ENCODE data around the gene ZDHHC3.

Gene ZDHHC3, protein sequence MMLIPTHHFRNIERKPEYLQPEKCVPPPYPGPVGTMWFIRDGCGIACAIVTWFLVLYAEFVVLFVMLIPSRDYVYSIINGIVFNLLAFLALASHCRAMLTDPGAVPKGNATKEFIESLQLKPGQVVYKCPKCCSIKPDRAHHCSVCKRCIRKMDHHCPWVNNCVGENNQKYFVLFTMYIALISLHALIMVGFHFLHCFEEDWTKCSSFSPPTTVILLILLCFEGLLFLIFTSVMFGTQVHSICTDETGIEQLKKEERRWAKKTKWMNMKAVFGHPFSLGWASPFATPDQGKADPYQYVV

DNA sequence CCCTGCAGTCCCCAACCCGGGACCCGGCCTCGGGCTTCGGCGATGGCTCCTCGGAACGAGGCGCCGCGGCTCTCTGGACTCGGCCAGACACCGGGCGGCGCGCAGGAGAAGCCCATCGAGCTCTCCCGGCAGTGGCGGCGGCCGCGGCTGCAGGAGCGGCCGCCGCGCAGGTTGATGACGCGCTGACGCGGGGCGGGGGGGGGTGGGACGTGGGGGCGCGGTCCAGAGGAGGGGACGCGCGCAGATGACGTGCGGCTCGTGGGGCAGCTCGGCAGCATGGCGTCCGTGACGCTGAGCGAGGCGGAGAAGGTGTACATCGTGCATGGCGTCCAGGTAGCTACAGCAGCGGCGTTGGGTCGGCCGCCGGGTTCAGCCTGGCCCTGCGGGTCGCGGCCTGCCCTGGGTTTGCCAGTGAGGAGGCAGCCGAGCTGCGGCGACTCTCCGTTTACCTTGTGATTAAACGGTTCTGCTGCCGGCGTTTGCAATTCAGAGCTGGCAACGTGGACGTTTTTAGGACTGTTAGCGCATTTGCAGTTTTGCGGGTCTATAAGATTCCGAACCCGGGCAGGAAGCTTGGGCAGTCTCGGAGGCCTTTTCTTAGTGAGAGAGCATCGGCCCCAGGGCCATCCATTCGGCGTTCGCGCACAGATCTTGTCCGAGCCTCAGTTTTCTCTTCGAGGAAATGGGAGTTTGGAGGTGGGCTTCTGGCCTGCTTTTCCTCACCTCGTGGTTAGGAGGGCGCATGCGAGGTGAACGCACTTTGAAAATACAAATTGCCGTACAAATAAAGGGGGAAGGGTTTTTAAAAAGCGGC, at the start of gene ZDHHC3, which contains the start of gene EXOSC7:
TSS of gene ZDHHC3 (minus strand) at position 173 of the 814 bp plus-strand sequence. CDS start 16,738 bp downstream, outside the sequence.
TSS of gene EXOSC7 (plus strand) at position 243 of the 814 bp plus-strand sequence. CDS start at position 277, 34 bp downstream.
- peak; percentile 72 for DNase-seq

DNA sequence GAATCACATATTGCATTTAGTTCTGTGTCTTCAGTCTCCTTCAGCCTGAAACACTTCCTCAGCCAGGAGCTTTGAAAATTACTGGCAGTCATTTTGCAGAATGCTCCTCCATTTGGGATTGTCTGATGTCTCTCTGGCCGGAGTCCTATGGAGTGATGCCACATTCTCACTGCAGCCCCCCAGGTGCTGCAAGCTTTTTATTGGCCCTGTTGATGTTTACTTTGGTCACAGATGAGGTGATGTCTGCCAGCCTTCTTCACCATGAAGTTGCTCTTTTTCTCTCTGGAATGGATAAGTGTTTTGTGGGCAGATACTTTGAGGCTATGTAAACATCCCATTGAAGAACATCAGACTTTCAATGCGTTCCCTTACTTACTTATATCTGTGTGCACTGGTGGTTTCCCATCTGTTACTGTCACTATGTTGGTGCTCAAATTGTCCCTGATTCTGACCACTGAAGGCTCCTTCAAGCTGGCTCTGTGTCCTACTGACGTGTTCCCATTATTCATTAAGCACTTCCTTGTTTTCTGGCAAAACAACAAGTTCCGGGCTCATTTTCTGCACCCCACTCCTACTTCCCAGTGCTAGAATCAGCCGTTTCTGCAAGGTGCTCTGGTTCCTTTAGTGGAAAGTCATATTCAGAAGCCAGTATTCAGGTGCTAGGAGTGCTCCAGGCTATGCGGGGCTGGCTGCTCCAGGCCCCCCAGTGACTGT, 48.7 kb upstream of the ZDHHC3 start:
- DNase-seq, result no peak

DNA sequence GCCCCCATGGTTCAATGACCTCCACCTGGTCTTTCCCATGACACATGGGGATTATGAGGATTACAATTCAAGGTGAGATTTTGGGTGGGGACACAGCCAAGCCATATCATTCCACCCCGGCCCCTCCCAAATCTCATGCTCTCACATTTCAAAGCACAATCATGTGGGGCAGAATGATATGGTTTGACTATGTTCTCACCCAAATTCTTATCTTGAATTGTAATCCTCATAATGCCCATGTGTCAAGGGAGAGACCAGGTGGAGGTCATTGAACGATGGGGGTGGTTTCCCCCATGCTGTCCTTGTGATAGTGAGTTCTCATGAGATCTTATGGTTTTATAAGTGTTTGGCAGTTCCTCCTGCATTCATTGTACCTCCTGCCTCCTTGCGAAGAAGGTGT, 47.7 kb upstream of the ZDHHC3 start:
- DNase-seq, result no peak

DNA sequence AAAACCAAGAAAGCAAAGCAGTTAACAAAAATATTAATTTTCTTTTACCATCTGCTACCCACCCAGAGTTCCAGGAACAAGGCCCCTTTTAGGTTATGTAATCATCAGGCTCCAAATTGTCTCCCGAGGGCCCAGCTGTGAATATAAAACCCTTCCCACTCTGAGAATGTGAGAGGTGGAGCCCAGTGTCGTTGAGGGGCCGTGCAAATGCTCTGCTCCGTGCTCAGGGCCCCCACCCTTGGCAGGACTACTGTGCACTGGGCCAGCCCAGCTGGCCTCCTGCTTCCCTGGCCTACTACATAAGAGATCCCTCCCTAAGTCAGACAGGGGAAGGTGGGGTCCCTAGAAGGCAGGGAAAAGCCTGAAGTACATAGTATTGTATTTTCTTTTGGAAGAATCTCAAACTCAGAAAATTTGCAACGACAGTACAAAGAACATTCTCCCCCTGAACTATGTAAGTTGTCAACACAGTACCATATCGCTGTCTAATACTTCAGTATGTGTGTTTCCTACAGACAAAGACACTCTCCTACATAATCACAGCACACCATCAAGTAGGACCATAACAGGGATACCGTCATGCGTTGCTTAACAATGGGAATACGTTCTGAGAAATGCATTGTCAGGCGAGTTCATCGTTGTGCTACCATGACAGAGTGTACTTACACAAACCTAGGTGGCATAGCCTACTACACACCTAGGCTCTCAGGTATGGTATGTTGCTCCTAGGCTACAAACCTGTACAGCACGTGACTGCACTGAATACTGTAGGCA, 45.7 kb upstream of the ZDHHC3 start:
- no peak for DNase-seq

DNA sequence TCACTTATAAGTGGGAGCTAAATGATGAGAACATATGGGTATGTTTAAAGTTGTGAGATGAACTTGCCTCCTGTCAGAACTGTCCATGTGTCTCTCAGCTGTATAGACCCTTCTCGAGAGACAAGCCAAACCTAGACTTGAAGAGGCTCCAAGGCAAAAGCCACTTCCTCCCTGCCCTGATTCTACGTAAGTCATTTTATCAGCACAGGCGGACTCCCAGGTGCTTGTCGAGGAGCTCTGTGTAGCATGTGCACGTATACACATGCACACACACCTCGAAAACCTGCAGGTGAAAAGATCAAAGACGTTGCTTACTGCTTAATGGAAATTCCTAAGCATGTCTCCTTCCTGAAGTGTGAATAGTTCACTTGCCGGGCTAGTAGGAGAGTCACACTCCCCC, 44.6 kb upstream of the ZDHHC3 start:
- DNase-seq, result no peak

DNA sequence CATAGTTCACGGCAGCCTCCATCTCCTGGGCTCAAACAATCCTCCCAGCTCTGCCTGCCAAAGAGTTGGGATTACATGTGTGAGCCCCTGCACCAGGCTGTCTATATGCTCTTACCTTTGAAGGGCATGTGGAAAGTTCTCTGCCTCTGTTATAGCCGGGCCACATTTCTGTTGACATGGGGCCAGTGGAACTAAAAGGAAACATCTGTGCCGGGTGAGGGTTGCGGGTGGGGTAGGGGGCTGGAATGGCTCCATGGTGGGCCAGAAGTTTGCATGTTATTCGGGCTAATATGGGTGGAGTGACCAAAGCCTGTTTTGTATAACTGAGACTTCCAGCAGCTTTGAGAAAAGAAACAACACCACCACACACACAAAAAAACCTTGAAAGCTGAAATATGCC, 41.8 kb upstream of the ZDHHC3 start:
- DNase-seq, result no peak

DNA sequence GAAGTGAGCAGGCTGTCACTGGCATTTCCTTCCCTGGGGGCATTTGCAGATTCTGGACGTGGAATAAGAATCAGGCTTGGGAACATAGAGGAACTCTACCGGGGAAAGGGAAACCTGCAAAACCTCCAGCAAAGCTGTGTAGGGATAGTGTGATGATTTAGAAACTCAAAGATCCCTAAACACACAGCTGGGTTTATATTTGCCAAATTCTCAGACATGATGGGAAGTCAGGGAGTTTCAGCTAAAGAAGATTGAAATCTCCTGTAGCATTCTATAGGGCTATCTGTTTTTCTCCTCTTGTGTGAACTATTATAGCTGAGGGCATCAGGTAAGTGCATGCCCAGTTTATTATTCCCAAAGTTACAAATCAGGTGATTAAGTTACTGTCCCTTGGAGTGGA, 40.9 kb upstream of the ZDHHC3 start:
- no peak for DNase-seq

DNA sequence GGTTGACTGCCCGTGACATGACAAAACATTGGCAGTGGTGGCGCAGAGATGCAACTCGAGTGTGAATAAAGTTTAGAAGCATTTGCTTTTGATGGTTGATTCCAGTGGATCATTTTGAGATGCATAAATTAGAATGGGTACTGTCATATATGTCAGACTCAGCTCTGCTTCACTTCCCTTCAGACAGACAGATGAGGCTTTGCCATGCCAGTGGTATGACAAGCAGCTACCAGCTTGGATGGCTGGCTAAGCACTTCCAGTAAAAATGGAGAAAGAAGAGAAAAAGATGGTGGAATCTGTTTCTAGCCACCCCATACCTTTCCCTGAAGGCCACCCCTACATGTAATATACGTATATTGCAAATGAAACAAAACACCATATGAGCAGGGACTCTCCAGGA, 36.6 kb upstream of the ZDHHC3 start:
- no peak for DNase-seq

DNA sequence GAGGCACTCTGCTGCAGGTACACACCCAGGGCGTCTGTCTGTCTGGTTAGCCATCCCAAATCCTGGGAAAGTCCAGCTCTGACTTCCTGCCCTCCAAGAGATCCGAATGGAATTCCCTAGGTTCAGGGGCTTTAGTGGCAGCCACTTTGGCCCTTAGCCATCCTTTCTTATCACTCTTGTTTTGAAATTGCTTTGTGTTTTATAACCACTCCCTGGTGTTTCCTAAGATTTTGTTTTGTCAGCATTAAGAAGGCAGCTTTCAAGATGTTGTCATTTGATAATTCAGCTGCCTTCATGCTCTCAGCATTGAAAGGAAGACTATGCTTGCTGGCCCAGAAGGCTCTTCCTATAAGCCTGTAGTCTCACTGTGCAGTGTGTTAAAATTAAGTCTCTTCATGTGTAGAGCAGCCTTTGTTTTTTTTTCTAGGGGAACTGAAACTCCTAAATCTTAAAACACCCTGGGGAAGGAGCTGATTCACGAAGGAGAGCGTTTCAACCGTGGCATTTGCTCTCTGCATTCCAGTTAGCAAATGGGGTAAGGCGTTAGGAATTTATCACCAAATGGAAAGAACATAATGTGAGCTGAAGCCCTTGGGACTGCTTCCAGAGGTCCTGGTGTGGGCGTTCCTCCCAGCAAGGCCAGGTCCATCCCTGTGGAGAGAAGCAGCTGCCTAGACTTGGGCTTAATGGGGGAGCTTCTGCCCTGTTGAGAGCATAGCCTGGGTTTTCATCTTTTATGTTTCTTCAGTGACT, 36.0 kb upstream of the ZDHHC3 start:
- DNase-seq, result no peak

DNA sequence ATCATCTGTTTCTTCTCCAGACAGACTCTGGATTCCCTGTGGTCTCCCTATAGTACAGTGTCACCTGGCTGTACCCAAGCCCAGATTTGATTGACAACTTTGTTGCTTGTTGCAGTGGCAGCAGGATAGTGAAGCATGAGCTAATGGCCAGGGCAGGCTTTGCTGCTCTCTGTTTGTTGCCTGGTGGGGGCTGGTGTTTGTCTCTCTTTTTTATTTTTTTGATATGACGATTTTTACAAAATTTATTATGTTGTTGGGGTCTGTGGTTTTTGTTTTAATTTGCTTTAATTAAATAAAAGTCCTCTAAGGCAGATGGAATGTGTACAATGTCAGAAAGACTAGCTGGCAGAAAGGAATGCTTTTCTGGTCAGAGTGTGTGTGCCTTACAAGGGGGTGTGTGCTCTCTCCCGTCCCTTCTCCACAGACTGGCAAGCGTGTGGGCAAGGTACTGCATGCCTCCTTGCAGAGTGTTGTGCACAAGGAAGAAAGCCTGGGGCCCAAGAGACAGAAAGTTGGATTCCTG, 34.9 kb upstream of the ZDHHC3 start:
- DNase-seq, result no peak

DNA sequence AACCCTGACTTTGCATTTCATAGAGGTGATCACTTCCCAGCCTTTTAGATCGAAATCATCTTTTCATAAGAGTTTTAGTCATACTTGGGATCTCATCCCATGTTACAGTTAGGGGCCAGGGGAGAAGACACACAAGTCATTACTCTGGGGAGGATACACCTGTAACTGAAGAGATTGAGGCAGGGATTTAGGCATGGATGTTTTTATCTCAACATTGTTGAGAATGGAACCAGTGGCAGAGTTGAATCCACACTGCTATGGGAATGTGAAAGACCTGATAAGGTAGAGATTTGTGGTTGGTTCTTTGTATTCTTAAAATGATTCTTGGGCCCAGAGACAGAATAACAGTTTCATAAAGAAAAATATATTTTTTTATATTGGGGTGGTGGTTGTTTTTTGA, 33.9 kb upstream of the ZDHHC3 start:
- no peak for DNase-seq

DNA sequence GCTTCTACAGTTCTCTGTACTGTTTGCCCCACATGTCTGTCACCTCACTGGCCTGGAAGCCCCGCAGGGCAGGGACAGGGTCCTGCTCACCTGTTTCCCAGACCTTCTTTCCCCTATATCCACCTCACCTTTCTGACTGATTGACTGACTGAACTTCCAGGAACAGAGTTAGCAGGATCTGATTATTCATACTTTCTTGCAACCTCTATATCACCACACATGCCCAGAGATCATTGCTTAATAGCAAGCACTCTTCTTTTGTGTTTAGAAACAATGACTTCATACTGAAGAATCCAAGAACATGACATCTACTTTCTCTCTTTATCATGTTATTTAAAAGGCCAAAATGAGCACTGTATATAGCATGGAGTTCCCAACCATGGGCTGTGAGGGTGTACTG, 32.1 kb upstream of the ZDHHC3 start:
- no peak for DNase-seq

DNA sequence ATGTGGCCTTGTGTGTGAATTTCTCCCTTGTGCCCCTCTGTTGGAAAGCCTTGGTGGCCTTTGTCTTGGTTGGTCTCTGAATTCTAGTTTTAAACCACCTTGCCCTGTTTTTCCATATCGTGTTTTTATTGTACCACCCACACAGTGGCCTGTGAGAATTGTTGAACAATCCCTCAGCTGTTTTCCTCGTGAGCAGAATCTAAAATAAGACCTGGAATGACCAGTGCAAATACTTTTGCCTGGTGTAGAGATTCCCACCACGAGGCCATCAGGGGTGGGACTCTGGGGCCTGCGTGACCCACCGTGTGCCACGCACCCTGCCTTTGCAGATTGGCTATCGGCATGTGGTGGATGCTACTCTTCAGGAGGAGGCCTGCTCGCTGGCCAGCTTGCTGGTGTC, 31.1 kb upstream of the ZDHHC3 start:
- no peak for DNase-seq

DNA sequence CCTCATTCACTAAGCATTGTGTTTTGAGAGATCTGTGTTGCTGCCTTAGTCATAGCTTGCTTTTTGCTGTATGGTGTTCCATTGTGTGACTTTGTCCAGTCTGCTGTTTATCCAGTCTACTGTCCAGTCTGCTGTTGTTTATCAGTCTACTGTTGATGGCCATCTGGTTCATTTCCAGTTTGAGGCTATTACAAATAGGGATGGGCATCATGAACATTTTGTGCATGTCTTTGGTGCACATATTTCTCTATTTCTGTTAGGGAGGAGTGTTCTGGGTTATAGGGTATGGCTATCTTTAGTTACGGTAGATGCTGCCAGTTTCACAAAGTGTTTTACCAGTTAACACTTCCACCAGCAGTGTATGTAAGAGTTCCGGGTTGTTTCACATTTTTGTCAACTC, 27.9 kb upstream of the ZDHHC3 start:
- no peak for DNase-seq

DNA sequence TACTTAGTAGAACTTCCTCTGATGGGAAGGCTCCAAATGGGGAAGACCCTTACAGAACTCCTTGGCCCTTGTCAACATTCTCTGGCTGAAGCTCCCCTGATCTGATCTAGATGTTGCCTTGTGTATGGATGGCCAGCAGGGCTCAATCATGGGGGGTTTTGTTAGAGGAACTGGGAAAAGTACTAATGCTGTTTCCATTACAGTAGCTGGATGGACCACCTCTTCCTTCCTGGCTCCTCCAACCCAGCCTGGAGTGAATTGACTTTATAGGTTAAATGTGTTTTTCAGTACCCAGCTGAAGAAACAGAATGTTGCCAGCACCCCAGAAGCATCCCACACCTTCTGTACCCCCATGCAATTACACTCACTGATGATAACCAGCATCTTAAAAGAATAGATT, 27.4 kb upstream of the ZDHHC3 start:
- no peak for DNase-seq

DNA sequence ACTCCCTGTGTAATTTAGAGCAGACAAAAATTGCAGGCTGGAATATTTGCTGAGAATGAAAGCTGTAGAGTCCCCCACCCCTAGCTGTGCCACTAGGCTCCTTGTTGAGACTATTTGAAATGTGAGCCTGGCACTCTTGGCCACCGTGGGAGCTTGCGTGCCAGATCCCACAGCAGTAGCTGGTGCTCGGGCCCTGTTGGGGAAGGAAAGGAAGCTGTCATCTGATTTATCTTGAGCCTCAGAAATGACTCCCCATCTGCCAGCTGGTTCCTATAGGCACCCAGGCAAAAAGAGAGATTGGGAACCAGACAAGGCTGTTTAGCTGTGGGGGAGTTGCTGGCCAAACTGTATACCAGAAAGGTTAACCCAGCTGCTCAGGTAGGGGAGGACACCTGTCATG, 26.7 kb upstream of the ZDHHC3 start:
- no peak for DNase-seq

DNA sequence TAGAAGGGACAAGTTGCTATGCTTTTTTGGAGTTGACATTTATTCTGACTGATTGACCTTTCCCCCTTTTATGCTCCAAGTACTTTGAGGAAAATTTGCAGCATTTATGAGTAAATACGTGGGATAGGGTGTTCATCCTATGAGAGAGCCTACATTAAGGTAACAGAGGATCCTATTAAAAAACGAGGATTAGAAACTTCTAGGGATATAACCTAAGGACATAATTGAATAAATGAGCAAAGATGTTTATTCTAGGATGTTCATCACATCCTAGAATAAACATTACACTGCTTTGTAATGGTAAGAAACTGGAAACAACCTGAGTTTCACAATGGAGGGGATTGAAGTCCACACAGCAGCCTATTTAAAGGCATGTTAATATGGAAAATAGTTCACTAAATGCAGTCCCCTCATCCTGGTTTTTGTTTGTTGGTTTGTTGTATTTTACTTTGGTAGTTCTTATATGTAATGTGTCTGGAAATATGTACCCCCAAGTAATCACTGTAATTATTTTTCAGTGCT, 26.2 kb upstream of the ZDHHC3 start:
- DNase-seq, result no peak

DNA sequence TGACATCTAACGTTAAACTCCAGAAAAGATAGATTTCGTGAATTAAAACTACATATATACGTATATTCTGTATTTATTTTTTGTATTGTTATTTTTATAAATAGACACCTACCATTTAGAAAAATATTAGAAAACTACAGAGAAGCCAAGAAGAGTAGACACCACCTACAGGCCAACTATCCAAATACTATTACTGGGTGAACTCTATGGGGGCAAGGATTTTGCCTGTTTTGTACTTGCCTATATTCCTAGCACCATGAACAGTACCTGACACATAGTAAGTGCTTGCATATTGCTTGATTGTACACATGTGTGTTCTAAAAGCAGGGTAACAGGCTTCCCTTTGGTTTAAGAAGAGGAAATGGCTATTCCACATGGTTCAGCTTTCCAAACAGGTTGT, 25.8 kb upstream of the ZDHHC3 start:
- no peak for DNase-seq

DNA sequence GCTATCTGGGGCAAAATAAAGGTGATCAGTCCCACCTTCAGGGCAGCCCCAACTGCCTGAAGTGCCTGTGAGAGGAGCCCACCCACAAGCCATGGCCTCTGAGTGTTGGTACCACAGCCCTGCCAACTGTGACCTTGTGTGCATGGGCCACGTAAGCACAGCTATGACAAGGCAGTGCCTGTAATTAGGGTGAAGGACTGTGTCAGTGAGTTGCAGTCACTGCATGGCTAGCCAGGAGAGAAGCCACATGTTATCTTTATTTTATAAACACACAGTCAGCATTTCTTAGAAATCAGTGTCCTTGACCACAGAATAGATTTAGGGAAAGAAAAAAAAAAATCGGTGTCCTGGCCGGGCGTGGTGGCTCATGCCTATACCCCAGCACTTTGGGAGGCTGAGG, 24.8 kb upstream of the ZDHHC3 start:
- DNase-seq, result no peak

DNA sequence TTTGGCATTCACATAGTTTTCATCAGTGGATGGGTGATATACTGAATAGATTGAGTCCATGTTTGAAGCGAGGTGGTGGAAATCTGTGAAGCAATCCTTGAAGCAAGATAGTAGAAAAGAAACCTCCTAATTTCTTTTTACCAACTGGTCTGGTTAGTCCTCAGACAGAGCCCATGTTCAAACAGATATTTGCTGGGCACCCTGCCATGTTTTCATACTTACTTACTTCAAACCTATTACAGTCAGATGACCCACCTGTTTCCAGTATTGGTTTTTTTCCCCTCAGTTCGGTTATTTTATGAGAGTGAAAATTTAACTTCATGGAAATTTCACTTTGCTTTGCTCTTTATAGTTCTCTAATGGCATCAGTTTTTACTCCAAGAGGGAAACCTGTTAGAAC, 23.8 kb upstream of the ZDHHC3 start:
- no peak for DNase-seq

DNA sequence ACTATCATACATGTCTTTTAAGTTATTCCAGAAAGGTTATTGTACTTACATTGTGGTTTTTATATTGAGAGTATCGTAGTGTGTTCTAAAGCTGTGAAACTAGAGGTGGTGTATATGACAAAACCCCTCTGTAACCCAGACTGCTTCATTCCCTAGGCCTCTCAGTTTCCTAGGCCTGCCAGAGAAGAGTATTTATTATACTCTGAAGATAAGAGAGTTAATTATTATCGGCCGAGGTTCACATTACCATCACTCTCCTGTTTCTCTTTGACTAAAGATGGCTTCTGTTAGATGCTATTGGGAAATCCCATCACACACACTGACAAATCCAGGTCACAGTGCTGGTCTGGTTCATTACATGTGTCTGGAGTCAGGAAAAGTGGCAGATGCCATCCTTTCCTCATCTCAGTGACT, 20.6 kb upstream of the ZDHHC3 start:
- DNase-seq, result no peak
